GM12865 (cell line): Measurements from ENCODE around the gene TSPAN9.

Source experiments
- DNase-seq: peaks from one replicate; pipeline ENCODE4 v3.0.0; 2010; ENCODE audit warnings: low read depth
- H3K4me3 ChIP-seq: 2 replicates; pipeline ENCODE4 v1.5.1; 2011; ENCODE audit warnings: mild to moderate bottlenecking, low read depth, low read length, control low read depth
- CTCF ChIP-seq: IDR thresholded peaks from 2 replicates; pipeline ENCODE4 v1.5.1; 2011; ENCODE audit warnings: low read length, control low read depth, low read depth, inconsistent platforms; ENCODE audit not compliant: insufficient read depth; ENCODE audit errors: missing control alignments

TSPAN9 gene

GRCh38 chr12:3076730-3077571 lies at the start of gene TSPAN9:
Gene TSPAN9 (plus strand): TSS chr12:3077379. CDS start chr12:3201194, 123,815 bp downstream.
- peak; percentile 51 for DNase-seq
- H3K4me3 ChIP-seq = peak within 1 kb of the TSS; percentile 65
- TF ChIP-seq CTCF = no peak

GRCh38 chr12:3028108-3028507 lies 49.1 kb upstream of the TSPAN9 start:
- no peak for TF ChIP-seq CTCF
- no peak overlapping the region for H3K4me3 ChIP-seq
- DNase-seq = no peak

GRCh38 chr12:3030821-3031429 lies 46.3 kb upstream of the TSPAN9 start:
- TF ChIP-seq CTCF = no peak
- DNase-seq = no peak
- no peak overlapping the region for H3K4me3 ChIP-seq

DNA sequence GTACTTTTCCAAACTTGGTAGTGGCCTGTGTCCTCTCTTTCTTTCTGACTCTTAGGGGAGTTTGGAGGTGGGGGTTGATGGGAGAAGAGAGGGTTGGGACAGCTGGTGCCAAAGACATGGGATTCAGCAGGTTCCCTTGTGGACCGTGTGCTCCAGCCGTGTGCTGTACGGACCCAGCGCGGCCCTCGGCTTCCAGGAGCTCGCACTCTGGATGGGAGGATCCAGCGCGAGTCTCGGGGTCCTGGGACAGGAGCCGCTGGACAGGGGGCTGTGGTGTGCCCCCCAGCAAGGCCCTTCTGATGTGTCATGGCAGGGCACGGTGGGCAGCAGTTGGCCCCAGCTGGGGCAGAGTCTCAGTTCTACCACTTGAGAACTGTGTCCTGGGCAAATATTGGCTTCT lies 45.0 kb upstream of the TSPAN9 start:
- no peak for DNase-seq
- H3K4me3 ChIP-seq = no peak overlapping the region
- no peak for TF ChIP-seq CTCF

DNA sequence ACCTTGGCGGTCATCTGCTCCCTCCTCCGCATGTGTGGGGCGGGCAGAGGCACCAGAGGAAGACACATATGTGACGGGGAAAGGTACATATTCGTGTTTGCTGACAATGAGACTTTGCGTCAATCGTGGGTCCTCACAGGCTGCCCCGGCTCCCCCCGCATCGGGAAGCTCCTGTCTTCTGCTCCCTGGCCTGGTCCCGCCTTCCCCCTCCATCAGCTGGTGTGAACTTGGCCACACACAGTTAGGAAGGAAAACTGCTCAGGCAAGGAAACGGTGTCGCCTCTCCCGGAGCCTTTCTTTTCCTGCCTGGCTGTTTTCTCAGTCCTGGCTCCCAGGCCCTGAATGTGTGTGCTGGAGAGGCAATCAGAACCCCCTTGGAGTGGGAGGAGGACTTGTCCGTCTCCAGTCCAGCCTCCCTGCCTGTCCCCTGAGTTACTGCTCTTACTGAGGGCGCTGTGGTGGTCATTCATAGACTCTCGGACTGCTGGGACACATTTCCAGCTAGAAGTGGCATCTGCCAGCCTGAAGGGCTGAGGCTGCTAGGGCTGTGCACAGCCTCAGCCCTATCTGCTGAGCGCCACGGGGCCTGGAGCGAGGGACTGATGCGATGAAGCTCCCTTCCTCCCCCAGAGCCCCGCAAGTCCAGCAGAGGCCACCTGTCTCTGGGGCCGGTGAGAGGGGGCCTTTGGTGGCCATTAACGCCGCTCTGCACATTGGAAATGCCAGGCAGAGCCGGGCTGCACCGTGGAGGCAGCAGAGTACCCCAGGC lies 44.2 kb upstream of the TSPAN9 start:
- no peak for TF ChIP-seq CTCF
- no peak overlapping the region for H3K4me3 ChIP-seq
- no peak for DNase-seq

GRCh38 chr12:3033539-3033867 lies 43.7 kb upstream of the TSPAN9 start:
- no peak for TF ChIP-seq CTCF
- H3K4me3 ChIP-seq = no peak overlapping the region
- DNase-seq = no peak
